Astrocyte (in vitro differentiated cells and primary cell): ENCODE data around the gene TLE2. TPM values are rescaled to one million over a fixed set of nuclear protein-coding genes. Genes with fewer than 3 reads are reported as not detected.
"Not testable (repeated sequence)": the region's sequence is repeated elsewhere in the genome, so short reads cannot be mapped to it uniquely, and the experiment has no call there.

Source experiments
- DNase-seq: peaks from one replicate; pipeline ENCODE4 v3.0.0-alpha.2; 2010; ENCODE audit warnings: low read depth
- FAIRE-seq: peaks from 2 replicates; lab custom pipeline; 2011; peaks lifted over from hg19 to GRCh38; lab: Jason Lieb, UNC
- H2AFZ ChIP-seq: 2 replicates; pipeline ENCODE4 v1.6.0; 2012; ENCODE audit warnings: low read depth, low read length, inconsistent platforms
- H3K27ac ChIP-seq: 2 replicates; pipeline ENCODE4 v1.5.1; 2011; ENCODE audit warnings: low read depth, low read length, inconsistent platforms
- H3K27me3 ChIP-seq: 2 replicates; pipeline ENCODE4 v1.6.0; 2011; ENCODE audit warnings: low read length, inconsistent platforms; ENCODE audit not compliant: insufficient read depth
- H3K36me3 ChIP-seq: 2 replicates; pipeline ENCODE4 v1.5.1; 2011; ENCODE audit warnings: low read length, inconsistent platforms; ENCODE audit not compliant: insufficient read depth
- H3K4me1 ChIP-seq: 2 replicates; pipeline ENCODE4 v1.5.1; 2011; ENCODE audit warnings: low read length, inconsistent platforms; ENCODE audit not compliant: insufficient read depth
- H3K4me2 ChIP-seq: 2 replicates; pipeline ENCODE4 v1.6.0; 2012; ENCODE audit warnings: low read length, inconsistent platforms
- H3K4me3 ChIP-seq: 2 replicates; pipeline ENCODE4 v1.5.1; 2011; ENCODE audit warnings: low read depth, mild to moderate bottlenecking, low read length, inconsistent platforms; ENCODE audit not compliant: insufficient read depth
- H3K79me2 ChIP-seq: 2 replicates; pipeline ENCODE4 v1.6.0; 2012; ENCODE audit warnings: mild to moderate bottlenecking, low read length, inconsistent platforms; ENCODE audit not compliant: insufficient read depth
- H3K9ac ChIP-seq: 2 replicates; pipeline ENCODE4 v1.6.0; 2012; ENCODE audit warnings: mild to moderate bottlenecking, low read length, inconsistent platforms
- H3K9me3 ChIP-seq: 2 replicates; pipeline ENCODE4 v1.5.1; 2012; ENCODE audit warnings: low read depth, mild to moderate bottlenecking, low read length, inconsistent platforms; ENCODE audit not compliant: insufficient read depth
- H4K20me1 ChIP-seq: 2 replicates; pipeline ENCODE4 v1.6.0; 2012; ENCODE audit warnings: low read length, inconsistent platforms; ENCODE audit not compliant: insufficient read depth
- H3K27ac Mint-ChIP-seq: one replicate; pipeline ENCODE4 v1.8.0; 2021; ENCODE audit warnings: mild to moderate bottlenecking, mixed read lengths; ENCODE audit not compliant: unreplicated experiment
- H3K27me3 Mint-ChIP-seq: one replicate; pipeline ENCODE4 v1.8.0; 2021; ENCODE audit warnings: low read depth, mixed read lengths; ENCODE audit not compliant: unreplicated experiment
- H3K36me3 Mint-ChIP-seq: one replicate; pipeline ENCODE4 v1.8.0; 2021; ENCODE audit warnings: low read depth, mixed read lengths; ENCODE audit not compliant: unreplicated experiment
- H3K4me1 Mint-ChIP-seq: one replicate; pipeline ENCODE4 v1.8.0; 2021; ENCODE audit warnings: low read depth, mixed read lengths; ENCODE audit not compliant: unreplicated experiment
- H3K4me3 Mint-ChIP-seq: one replicate; pipeline ENCODE4 v1.8.0; 2021; ENCODE audit warnings: mild to moderate bottlenecking, moderate library complexity, mixed read lengths; ENCODE audit not compliant: unreplicated experiment
- H3K9me3 Mint-ChIP-seq: one replicate; pipeline ENCODE4 v1.8.0; 2021; ENCODE audit warnings: mild to moderate bottlenecking, mixed read lengths; ENCODE audit not compliant: unreplicated experiment
- CTCF ChIP-seq: IDR thresholded peaks from 2 replicates; pipeline ENCODE4 v1.5.1; 2011; ENCODE audit warnings: low read depth, mild to moderate bottlenecking, inconsistent platforms, low read length, moderate library complexity; ENCODE audit not compliant: insufficient read depth
- EZH2 ChIP-seq: IDR thresholded peaks from 2 replicates; pipeline ENCODE4 v1.6.1; 2012; ENCODE audit warnings: mild to moderate bottlenecking, low read length, inconsistent platforms; ENCODE audit not compliant: insufficient read depth
- total RNA-seq: library from RNA; stranded (reverse); gene quantifications from 2 replicates; pipeline ENCODE4 v1.2.1, GENCODE V29; 2021

Gene TLE2
- total RNA-seq, 1 donor from 2014 or later, result 0.79 TPM

GRCh38 chr19:2992958-2993357, 36.1 kb downstream of the TLE2 start:
- H3K4me2 ChIP-seq, result no peak overlapping the region
- Mint-ChIP-seq H3K27me3 (peaks cover 55% of the 10 kb centered on the region), H3K27ac (no peak overlapping the region), H3K9me3 (peaks cover 5% of the 10 kb centered on the region), H3K4me1 (no peaks in the 10 kb centered on the region), H3K4me3 (no peak overlapping the region), H3K36me3 (peaks cover 2% of the 10 kb centered on the region)
- no peaks in the 10 kb centered on the region for H3K79me2 ChIP-seq
- no peak overlapping the region for H3K9ac ChIP-seq
- no peaks in the 10 kb centered on the region for H3K36me3 ChIP-seq
- H3K27ac ChIP-seq, result no peak overlapping the region
- no peaks in the 10 kb centered on the region for H3K9me3 ChIP-seq
- H2AFZ ChIP-seq, result no peak overlapping the region
- no peak for DNase-seq
- H3K27me3 ChIP-seq, result peaks cover 5% of the 10 kb centered on the region
- FAIRE-seq, result no peak
- no peaks in the 10 kb centered on the region for H3K4me1 ChIP-seq
- H3K4me3 ChIP-seq, result no peak overlapping the region
- H4K20me1 ChIP-seq, result no peaks in the 10 kb centered on the region
- no peak for TF ChIP-seq EZH2
- no peak for TF ChIP-seq CTCF

GRCh38 chr19:2992333-2992732, 36.7 kb downstream of the TLE2 start:
- not testable (repeated sequence) for H4K20me1 ChIP-seq, H3K27ac Mint-ChIP-seq, H3K9ac ChIP-seq, H3K36me3 Mint-ChIP-seq, H3K4me2 ChIP-seq, H3K4me1 Mint-ChIP-seq, H3K4me3 ChIP-seq, H2AFZ ChIP-seq, DNase-seq, H3K27me3 ChIP-seq, H3K79me2 ChIP-seq, H3K9me3 ChIP-seq, H3K27ac ChIP-seq, FAIRE-seq, H3K9me3 Mint-ChIP-seq, H3K4me3 Mint-ChIP-seq, H3K36me3 ChIP-seq, H3K4me1 ChIP-seq
- peaks cover 53% of the 10 kb centered on the region for H3K27me3 Mint-ChIP-seq

GRCh38 chr19:2989236-2989946, 39.7 kb downstream of the TLE2 start:
- H3K4me1 Mint-ChIP-seq, result no peaks in the 10 kb centered on the region
- Histone ChIP-seq H4K20me1 (no peaks in the 10 kb centered on the region), H3K4me3 (no peak overlapping the region), H3K4me2 (no peak overlapping the region), H3K4me1 (no peaks in the 10 kb centered on the region), H3K27ac (no peak overlapping the region), H3K79me2 (no peaks in the 10 kb centered on the region), H3K36me3 (no peaks in the 10 kb centered on the region), H3K9me3 (no peaks in the 10 kb centered on the region), H3K27me3 (peaks cover 17% of the 10 kb centered on the region), H2AFZ (no peak overlapping the region), H3K9ac (no peak overlapping the region)
- TF ChIP-seq CTCF, result no peak
- peaks cover 46% of the 10 kb centered on the region for H3K27me3 Mint-ChIP-seq
- DNase-seq (no peak), FAIRE-seq (no peak)
- no peak overlapping the region for H3K27ac Mint-ChIP-seq
- peaks cover 3% of the 10 kb centered on the region for H3K9me3 Mint-ChIP-seq
- no peak overlapping the region for H3K4me3 Mint-ChIP-seq
- no peaks in the 10 kb centered on the region for H3K36me3 Mint-ChIP-seq
